MCF 10A (cell line): ENCODE measurements around the gene SDSL. TPM values are rescaled to one million over a fixed set of nuclear protein-coding genes. Genes with fewer than 3 reads are reported as not detected.

Experiments used
- BruUV-seq: library from RNA; stranded (reverse); fragments of 400-500 nt; replicated peaks from 2 replicates; lab custom pipeline; 2021; lab: Mats Ljungman, UMichigan
- CTCF ChIA-PET: fragments of 300-600 bp; sonication (Branson Sonifier 250); formaldehyde crosslinking; extraction: SDS; loops from one replicate; lab custom pipeline; 2021; ENCODE audit warnings: antibody characterized with exemption, inconsistent platforms; lab: Yijun Ruan, JAX
- POLR2A ChIA-PET: fragments of 300-600, 350-650 bp; sonication (Branson Sonifier 250); formaldehyde crosslinking; extraction: SDS; loops from one replicate; lab custom pipeline; 2020; ENCODE audit warnings: antibody characterized with exemption, inconsistent platforms; lab: Yijun Ruan, JAX
- DNase-seq: peaks from one replicate; pipeline ENCODE4 v3.0.0-alpha.2; 2018; ENCODE audit not compliant: unreplicated experiment
- H3K27ac Mint-ChIP-seq: one replicate; pipeline ENCODE4 v1.8.0; 2022; ENCODE audit warnings: mild to moderate bottlenecking, low read depth, mixed read lengths; ENCODE audit not compliant: unreplicated experiment
- H3K27me3 Mint-ChIP-seq: one replicate; pipeline ENCODE4 v1.8.0; 2022; ENCODE audit warnings: mixed read lengths; ENCODE audit not compliant: insufficient read depth, unreplicated experiment
- H3K36me3 Mint-ChIP-seq: one replicate; pipeline ENCODE4 v1.8.0; 2022; ENCODE audit warnings: mild to moderate bottlenecking, moderate library complexity, mixed read lengths; ENCODE audit not compliant: insufficient read depth, unreplicated experiment
- H3K4me1 Mint-ChIP-seq: one replicate; pipeline ENCODE4 v1.8.0; 2022; ENCODE audit warnings: mixed read lengths; ENCODE audit not compliant: insufficient read depth, unreplicated experiment
- H3K4me3 Mint-ChIP-seq: one replicate; pipeline ENCODE4 v1.8.0; 2022; ENCODE audit warnings: mild to moderate bottlenecking, moderate library complexity, mixed read lengths; ENCODE audit not compliant: unreplicated experiment
- H3K9me3 Mint-ChIP-seq: one replicate; pipeline ENCODE4 v1.8.0; 2022; ENCODE audit warnings: mixed read lengths; ENCODE audit not compliant: unreplicated experiment
- CTCF ChIP-seq: fragments of 200-600 bp; IDR thresholded peaks from one replicate; pipeline ENCODE4 v1.8.0; 2022; ENCODE audit warnings: antibody characterized with exemption, mild to moderate bottlenecking; ENCODE audit not compliant: unreplicated experiment
- intact Hi-C: fragments of 100-400 bp; cut with micrococcal nuclease; formaldehyde crosslinking; loops from 2 replicates; pipeline ENCODE4 v1.14.1; 2022
- total RNA-seq: library from RNA; stranded (reverse); gene quantifications from 2 replicates; pipeline ENCODE4 v1.2.3, GENCODE V29; 2022

The SDSL gene
- total RNA-seq, 1 experiment from 2014 or later, result 21.1 TPM

DNA sequence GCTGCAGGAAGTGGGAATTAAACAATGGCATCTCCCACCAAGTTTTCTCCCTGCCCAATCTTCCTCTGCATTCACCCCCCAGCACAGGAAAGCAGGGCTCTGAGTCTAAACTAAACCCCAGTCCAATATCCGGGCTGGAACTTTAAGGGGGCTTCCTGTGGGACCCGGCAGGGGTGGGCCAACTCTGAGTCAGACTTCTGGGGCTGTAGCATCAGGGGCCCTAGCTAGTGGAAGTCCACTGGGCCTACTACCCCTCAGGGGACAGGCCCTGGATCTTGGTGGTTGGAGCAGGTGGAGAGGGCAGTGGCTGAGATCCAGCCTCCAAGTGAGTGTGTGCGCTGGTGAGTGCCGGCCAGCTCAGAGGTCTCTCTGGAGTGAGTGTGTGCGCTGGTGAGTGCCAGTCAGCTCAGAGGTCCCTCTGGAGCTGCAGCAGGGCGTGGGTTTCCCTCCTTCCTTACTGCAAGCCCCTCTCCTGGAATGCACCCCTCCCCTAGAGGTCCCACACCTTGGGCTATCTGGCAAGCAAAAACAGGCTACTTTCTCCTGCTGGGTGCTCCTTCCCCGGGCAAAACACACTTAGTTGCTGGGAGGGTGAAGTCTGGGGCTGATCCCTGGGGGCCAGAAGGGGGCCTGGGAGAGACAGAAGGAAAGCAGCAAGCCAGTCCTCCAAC is 55.1 kb downstream of the SDSL start:
- H3K4me1 Mint-ChIP-seq, result peaks cover 6% of the 10 kb centered on the region
- ChIA-PET POLR2A (no interaction called here), CTCF (interaction anchor here (0.7 to 1.0 kb wide), 2 partner anchors 15 to 130 kb away, joined by 3 read pairs; no protein-coding TSS in a partner anchor)
- intact Hi-C loops, result no loop called here
- H3K36me3 Mint-ChIP-seq, result no peaks in the 10 kb centered on the region
- no peak for DNase-seq
- no TSS peak for BruUV-seq
- peaks cover 93% of the 10 kb centered on the region for H3K27me3 Mint-ChIP-seq
- H3K27ac Mint-ChIP-seq, result no peak overlapping the region
- H3K9me3 Mint-ChIP-seq, result peaks cover 8% of the 10 kb centered on the region
- no peak for TF ChIP-seq CTCF
- H3K4me3 Mint-ChIP-seq, result no peak overlapping the region

DNA sequence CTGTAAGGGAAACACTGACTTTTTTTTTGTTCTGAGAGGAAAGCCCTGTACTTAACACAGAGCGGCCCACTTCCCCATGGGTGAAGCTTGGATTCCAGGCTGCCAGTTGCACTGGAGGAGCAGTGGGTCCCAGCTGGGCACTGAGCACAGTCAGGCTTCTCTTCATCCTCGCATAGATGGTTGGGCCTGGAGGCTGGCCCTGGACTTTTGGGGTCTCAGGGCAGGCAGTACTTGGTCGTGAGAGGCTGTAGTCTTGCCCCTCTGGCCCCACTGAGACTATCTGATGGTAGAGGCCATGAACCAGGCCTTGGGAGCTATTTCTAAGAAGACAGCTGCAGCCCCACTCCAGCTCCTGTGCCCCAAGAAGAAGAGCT is 55.6 kb downstream of the SDSL start:
- H3K4me3 Mint-ChIP-seq, result no peak overlapping the region
- CTCF ChIA-PET, result interaction anchor here (0.7 to 1.0 kb wide), 2 partner anchors 16 to 131 kb away, joined by 3 read pairs; no protein-coding TSS in a partner anchor
- H3K27me3 Mint-ChIP-seq, result peaks cover 93% of the 10 kb centered on the region
- BruUV-seq, result no TSS peak
- peaks cover 6% of the 10 kb centered on the region for H3K4me1 Mint-ChIP-seq
- no peak for DNase-seq
- POLR2A ChIA-PET, result no interaction called here
- TF ChIP-seq CTCF, result no peak
- H3K36me3 Mint-ChIP-seq, result no peaks in the 10 kb centered on the region
- peaks cover 8% of the 10 kb centered on the region for H3K9me3 Mint-ChIP-seq
- H3K27ac Mint-ChIP-seq, result no peak overlapping the region
- intact Hi-C loops, result no loop called here

- intact Hi-C loops, result no loop called here
- no peak for TF ChIP-seq CTCF
- no TSS peak for BruUV-seq
- Mint-ChIP-seq H3K36me3 (no peaks in the 10 kb centered on the region), H3K27ac (no peak overlapping the region), H3K27me3 (peaks cover 93% of the 10 kb centered on the region), H3K4me3 (no peak overlapping the region), H3K4me1 (peaks cover 6% of the 10 kb centered on the region), H3K9me3 (peaks cover 8% of the 10 kb centered on the region)
- ChIA-PET CTCF (interaction anchor here (0.7 to 0.8 kb wide), 3 partner anchors 17 to 489 kb away, joined by 3 read pairs; no protein-coding TSS in a partner anchor), POLR2A (no interaction called here)
- DNase-seq, result no peak
These were observed 56.3 kb downstream of the SDSL start for GRCh38 chr12:113478351-113479011.

- Mint-ChIP-seq H3K4me3 (no peak overlapping the region), H3K27me3 (peaks cover 91% of the 10 kb centered on the region), H3K27ac (no peak overlapping the region), H3K4me1 (peaks cover 4% of the 10 kb centered on the region), H3K9me3 (peaks cover 8% of the 10 kb centered on the region), H3K36me3 (no peaks in the 10 kb centered on the region)
- DNase-seq, result no peak
- no peak for TF ChIP-seq CTCF
- intact Hi-C loops, result no loop called here
- no TSS peak for BruUV-seq
- ChIA-PET CTCF (interaction anchor here (0.6 to 0.8 kb wide), 4 partner anchors 18 to 488 kb away, joined by 3 read pairs; no protein-coding TSS in a partner anchor), POLR2A (no interaction called here)
These were observed 57.0 kb downstream of the SDSL start for GRCh38 chr12:113479216-113479589.
